ENCODE measurements around the gene TAF6.

The TAF6 gene

DNA sequence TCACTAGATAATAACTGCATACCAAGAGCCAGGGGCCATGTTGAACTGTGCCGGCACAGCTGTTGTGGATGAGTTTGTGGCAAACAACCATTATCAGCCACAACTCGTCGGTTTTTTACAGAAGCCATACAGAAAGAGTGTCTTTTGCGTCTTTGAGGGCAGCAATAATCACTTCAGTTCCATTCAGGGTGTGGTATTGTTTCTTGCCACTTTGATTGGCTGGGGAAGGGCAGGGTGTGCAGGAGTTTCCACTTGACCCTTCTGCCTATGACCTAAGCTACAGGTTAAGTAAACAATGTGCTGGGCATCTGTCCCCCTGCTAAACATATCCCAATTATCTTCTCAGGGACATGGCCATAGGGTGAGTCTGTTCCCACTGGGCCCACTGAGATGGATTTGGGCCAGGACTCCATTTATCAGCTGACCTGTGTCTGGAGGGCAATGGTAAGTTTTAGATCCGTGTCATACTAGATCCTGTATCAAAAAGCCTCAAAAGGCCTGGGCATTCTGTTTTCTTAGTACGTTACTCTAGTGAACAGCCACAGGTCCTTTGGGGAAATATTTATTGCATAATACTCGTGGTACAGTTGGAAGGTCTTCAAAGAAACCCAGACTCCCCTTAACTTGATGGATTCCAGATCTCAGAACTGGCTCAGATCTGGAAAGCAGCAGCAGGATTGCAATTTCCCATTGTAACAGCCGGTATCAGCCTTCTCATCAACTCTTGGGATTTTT is 53.5 kb downstream of the TAF6 start:
- no peak for DNase-seq (ENCODE audit: low spot score)

DNA sequence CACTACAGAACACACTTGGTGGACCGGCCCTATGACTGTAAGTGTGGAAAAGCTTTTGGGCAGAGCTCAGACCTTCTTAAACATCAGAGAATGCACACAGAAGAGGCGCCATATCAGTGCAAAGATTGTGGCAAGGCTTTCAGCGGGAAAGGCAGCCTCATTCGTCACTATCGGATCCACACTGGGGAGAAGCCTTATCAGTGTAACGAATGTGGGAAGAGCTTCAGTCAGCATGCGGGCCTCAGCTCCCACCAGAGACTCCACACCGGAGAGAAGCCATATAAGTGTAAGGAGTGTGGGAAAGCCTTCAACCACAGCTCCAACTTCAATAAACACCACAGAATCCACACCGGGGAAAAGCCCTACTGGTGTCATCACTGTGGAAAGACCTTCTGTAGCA is 55.0 kb downstream of the TAF6 start:
- DNase-seq (ENCODE audit: low spot score): no peak

DNA sequence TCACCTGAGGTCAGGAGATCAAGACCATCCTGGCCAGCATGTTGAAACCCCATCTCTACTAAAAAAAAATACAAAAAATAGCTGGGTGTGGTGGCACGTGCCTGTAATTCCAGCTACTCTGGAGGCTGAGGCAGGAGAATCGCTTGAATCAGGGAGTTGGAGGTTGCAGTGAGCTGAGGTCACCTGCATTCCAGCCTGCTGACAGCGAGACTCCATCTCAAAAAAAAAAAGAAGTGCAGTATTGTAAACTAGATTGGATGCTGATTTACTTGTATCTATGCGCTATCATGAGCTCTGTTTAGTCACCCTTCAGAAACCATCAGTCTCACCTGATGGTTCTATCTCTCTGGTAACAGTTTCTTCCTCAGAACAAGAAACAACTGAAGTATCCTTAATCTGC is 55.8 kb downstream of the TAF6 start:
- DNase-seq (ENCODE audit: low spot score): no peak

DNA sequence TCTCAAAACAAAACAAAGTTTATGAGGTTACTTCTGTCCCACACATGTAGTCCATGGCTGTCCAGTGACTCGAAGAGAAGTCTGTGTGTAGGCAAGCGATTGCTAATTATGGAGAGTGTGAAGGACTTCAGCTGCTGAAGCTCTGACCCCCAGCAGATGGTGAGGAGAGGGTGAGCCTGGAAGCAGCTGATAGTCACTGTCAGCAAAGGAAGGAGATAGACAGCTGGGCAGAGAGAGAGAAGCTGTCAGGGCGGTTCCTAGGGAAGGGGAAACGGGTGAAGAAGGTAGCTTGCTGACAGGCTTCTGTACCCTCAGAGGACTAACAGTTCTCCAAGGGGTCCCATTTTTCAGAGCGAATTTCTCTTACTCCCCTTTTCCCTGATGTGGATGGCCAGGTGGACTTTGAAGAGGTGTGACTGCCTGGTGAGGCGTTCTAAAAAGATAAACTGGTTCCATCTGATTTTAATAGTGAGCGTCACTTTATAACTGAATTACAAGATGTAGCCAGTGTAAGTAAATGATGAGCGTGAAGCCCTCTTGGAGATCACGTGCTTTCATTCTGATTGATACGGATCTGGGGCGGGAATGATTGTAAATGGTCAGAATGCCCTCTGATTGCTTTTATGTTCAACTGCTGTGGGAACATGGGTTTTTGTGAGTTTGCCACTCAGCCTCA is 57.5 kb downstream of the TAF6 start:
- no peak for DNase-seq (ENCODE audit: low spot score)

DNA sequence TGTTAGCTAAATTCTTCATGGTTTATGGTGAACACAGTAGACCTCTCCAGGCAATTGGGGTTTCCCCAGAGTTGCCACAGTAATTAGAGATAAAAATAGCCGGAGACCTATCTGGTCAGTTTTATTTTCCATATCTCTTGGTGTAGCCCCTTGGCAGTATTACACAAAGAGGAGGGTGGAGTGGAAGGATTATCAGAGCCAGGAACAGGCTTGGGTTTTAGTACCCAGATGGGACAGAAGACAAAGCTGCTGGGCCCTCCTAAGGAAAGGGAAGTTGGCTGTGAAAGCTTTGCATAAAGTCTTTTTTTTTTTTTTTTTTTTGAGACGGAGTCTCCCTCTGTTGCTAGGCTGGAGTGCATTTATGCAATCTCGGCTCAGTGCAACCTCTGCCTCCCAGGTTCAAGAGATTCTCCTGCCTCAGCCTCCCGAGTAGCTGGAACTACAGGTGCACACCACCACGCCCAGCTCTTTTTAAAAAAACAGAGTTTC is 59.9 kb downstream of the TAF6 start:
- DNase-seq (ENCODE audit: low spot score): no peak

All from NAMALWA (cell line).